GM12872 (cell line): ENCODE data around the gene FAM193B.

Experiments used
- TF ChIP-seq, protein P1 (sequence below): IDR thresholded peaks from 3 replicates; pipeline ENCODE4 v1.5.1; 2011; ENCODE audit warnings: low read depth, mild to moderate bottlenecking, low read length, moderate library complexity; ENCODE audit not compliant: insufficient read depth

Gene FAM193B

DNA sequence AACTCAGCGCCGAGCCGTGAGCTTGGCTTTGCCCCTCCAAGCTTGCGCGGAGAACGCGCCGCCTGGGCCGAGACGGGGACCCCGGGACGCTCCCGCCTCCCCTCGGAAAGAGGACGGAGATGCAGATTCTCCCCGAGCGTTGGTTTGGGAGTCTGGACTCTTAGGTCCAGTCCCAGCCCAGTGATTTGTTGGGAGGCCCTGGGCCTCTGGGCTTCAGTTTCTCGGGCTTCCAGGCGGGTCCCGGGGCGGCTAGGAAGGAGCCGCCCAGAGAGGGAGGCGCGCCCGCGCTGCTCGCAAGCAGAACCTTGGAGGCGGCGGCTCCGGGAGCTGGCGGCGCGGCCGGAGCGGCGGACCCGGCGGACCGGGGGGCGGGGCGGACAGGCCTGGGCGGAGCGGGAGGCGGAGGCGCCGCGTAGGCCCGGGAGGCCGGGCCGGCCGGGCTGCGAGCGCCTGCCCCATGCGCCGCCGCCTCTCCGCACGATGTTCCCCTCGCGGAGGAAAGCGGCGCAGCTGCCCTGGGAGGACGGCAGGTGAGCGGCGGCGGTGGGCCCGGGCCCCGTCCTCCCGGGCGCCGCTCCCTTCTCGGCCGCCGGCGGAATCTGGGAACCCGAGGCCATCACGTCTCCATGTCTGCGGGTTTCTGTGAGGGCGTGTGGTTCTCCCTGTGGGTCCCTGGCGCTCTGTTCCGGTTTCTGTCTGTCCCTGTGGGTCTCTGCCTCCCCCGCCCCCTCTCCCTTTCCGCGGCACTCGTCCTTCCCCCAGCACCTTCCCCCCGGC, 45.6 kb upstream of the FAM193B start, which contains the start of gene B4GALT7:
B4GALT7 (plus strand) TSS at position 402 of the 777 bp plus-strand sequence; CDS start at position 481, 79 bp downstream.
- TF ChIP-seq, protein P1, sequence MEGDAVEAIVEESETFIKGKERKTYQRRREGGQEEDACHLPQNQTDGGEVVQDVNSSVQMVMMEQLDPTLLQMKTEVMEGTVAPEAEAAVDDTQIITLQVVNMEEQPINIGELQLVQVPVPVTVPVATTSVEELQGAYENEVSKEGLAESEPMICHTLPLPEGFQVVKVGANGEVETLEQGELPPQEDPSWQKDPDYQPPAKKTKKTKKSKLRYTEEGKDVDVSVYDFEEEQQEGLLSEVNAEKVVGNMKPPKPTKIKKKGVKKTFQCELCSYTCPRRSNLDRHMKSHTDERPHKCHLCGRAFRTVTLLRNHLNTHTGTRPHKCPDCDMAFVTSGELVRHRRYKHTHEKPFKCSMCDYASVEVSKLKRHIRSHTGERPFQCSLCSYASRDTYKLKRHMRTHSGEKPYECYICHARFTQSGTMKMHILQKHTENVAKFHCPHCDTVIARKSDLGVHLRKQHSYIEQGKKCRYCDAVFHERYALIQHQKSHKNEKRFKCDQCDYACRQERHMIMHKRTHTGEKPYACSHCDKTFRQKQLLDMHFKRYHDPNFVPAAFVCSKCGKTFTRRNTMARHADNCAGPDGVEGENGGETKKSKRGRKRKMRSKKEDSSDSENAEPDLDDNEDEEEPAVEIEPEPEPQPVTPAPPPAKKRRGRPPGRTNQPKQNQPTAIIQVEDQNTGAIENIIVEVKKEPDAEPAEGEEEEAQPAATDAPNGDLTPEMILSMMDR = no peak

DNA sequence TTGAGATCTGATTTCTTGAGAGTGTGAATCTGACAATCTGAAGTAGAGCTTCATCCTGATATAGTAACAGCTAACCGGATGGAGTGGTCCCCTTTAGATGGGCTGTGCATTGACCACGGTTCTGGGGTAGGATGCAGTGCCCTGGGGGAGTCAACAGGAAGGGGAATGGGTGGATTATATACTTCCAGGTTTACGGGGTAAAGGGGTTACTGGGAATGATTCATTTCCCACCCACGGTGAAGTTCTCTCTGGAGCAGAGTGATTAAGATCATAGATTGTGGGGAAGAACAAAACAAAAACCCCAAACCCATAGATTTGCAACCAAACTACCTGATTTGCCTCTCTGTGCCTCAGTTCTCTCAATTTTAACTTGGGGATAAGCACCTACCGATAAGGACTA, 44.1 kb upstream of the FAM193B start:
- TF ChIP-seq, protein P1 = no peak

DNA sequence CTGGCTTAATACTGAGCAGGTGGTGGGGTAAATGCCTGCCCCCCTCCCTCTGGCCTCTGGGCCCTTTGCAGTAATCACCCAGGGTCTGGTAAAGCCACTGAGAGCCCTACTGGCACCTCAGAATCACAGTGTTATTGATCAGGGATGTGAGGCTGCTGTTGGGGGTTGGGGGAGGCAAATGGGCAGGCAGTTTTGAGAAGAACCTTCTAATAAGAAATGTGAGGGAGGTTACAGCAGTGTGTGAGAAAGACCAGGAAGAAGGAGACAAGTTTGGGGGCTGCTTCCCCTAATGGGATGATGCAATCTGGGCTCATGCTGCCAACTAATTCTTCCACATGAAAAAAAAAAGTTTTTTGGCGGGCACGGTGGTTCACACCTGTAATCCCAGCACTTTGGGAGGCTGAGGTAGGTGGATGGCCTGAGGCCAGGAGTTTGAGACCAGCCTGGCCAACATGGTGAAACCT, 42.4 kb upstream of the FAM193B start:
- TF ChIP-seq, protein P1 = no peak

DNA sequence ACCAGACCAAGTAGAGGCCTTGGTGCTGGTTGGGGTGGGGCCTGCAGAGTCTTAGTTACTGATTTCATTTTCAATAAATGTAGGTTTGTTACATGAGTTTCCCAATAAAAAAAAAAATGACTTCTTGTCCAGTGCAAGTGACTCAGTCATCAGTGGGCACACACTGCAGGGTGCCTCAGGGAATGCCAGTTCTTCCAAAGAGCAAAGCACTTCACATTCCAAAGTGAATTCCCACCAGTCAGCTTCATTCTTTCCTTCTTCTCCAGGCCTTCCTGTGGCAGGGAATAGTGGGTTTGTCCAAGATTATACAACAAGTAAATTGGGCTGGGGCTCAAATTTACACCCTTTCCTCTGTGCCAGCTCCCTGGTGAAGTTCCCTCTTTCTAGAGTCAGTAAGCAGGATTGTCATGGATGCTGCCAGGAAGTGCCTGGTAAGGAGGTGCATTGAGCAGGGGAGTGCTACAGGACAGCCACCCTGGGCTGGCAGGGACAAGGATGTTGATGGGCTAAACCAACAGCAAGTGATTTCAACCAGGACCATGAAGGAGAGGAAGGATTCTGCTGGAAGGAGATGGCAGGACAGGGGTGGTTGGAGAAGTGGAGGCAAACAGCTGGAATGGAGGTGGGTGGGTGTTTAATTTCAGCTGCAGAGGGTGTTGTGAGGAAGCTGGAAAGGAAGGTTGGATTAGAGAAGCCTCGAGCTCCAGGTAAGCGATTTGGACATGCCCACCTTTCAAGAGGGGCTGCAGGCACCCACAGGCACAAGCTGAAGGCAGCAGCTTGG, 41.8 kb upstream of the FAM193B start:
- TF ChIP-seq, protein P1 = no peak

DNA sequence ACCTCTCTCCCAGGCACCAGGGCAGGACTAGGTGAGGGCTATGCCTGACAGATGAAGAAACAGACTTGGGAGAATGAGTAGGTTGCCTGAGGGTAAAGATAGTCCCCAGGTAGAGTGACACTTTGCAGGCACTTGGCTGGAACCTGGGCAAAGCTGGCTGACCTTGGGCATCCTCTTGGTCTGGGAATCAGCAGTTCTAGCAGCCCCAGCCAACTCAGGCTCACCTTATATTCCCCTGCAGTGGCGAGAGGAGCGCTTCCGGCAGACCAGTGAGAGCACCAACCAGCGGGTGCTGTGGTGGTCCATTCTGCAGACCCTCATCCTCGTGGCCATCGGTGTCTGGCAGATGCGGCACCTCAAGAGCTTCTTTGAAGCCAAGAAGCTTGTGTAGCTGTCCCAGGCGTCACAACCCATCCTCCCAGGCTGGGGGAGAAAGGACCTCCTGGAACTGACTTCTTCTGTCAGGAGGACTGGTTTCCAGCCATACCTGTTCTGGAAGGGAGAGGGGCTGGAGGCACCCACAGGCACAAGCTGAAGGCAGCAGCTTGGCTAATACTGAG, 40.7 kb upstream of the FAM193B start:
- TF ChIP-seq, protein P1 = no peak

DNA sequence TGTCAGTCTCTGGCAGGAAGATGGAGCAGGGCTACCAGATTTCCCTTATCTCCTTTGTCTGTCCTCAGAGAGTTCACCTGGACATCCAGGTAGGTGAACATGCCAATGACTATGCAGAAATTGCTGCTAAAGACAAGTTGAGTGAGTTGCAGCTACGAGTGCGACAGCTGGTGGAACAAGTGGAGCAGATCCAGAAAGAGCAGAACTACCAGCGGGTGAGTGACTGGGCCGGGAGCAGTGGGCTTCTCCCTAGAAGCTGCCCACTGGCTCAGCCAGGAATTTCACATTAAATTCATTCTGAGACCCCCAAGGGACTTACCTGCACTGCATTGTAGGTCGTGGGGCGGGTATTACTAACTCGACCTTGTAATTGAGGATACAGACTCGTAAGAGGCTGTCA, 39.7 kb upstream of the FAM193B start:
- TF ChIP-seq, protein P1 = no peak

DNA sequence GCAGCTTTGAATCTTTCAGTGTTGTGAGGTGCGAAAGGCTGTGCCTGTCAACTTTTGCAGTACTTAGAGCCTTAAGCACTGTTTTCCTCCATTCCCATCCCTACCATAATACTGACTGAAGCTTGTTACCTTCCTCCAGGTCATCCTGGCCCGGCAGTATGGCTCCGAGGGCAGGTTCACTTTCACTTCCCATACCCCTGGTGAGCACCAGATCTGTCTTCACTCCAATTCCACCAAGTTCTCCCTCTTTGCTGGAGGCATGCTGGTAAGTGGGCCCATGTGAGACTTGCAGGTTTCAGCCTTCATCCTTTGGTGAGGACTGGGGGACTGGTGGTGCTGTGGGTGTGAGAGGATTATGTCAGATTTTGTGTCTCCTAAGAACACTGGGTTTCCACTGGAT, 39.1 kb upstream of the FAM193B start:
- TF ChIP-seq, protein P1 = no peak
